Measurements from ENCODE around the gene MAGI1.

- TF ChIP-seq CTCF (IDR thresholded peaks at IDR 0.05) (no peak), POLR2AphosphoS5 (IDR thresholded peaks at IDR 0.05) (no peak), POLR2A (IDR thresholded peaks at IDR 0.05) (no peak), EP300 (IDR thresholded peaks at IDR 0.05) (no peak)
Measured at GRCh38 chr3:65739901-65740541, 298.7 kb downstream of the MAGI1 start.
